Upper lobe of right lung (tissue), 1 donor: ENCODE results near the gene KRTAP5-6. TPM values are rescaled to one million over a fixed set of nuclear protein-coding genes. Genes with fewer than 3 reads are reported as not detected.

Source experiments
- ATAC-seq: fragments of 200-7000 bp; cut with Tn5 transposase; one replicate; pipeline ENCODE4 v1.9.1; 2020; ENCODE audit warnings: mild to moderate bottlenecking, moderate library complexity
- DNase-seq: peaks from one replicate; pipeline ENCODE4 v3.0.0-alpha.2; 2020
- H3K27ac ChIP-seq: fragments of 200-600 bp; one replicate; pipeline ENCODE4 v1.8.0; 2022
- H3K27me3 ChIP-seq: fragments of 200-600 bp; one replicate; pipeline ENCODE4 v1.8.0; 2022; ENCODE audit warnings: mild to moderate bottlenecking
- H3K36me3 ChIP-seq: fragments of 200-600 bp; one replicate; pipeline ENCODE4 v1.8.0; 2022
- H3K4me1 ChIP-seq: fragments of 200-600 bp; one replicate; pipeline ENCODE4 v1.8.0; 2022
- H3K4me3 ChIP-seq: fragments of 200-600 bp; one replicate; pipeline ENCODE4 v1.8.0; 2022; ENCODE audit warnings: mild to moderate bottlenecking
- H3K9me3 ChIP-seq: fragments of 200-600 bp; one replicate; pipeline ENCODE4 v1.8.0; 2022
- intact Hi-C: fragments of 100-400 bp; cut with DNase I; formaldehyde crosslinking; loops from one replicate; pipeline ENCODE4 v1.11.0; 2022
- total RNA-seq: library from RNA; stranded (reverse); fragmentation: NEBNext Ultra II Directional; extraction: Animal tissue kit (Norgen Biotek cat#: 25700); gene quantifications from one replicate; pipeline ENCODE4 v1.2.1, GENCODE V29; 2021
- TF ChIP-seq, protein P1 (sequence below): fragments of 200-600 bp; IDR thresholded peaks from one replicate; pipeline ENCODE4 v1.8.0; 2022; ENCODE audit warnings: antibody characterized with exemption
- donor health status: DM: no; HTN: yes; CAD: no; lungs with severe emphysema.

KRTAP5-6 gene
- total RNA-seq, 1 donor from 2014 or later: not detected

DNA sequence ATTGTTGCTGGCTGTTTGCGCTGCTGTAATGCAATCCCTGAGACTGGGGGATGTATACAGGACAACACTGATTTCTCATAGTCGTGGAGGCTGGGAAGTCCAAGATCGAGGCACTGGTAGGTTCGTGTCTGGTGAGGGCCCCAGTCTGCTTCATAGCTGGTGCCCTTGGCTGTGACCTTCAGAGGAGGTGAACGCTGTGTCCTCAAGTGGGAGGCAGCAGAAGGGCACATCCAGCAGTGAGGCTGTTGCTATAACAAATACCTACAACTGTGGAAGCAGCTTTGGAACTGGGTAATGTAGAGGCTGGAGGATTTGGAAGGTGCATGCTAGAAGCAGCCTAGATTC, 46.1 kb upstream of the KRTAP5-6 start:
- H3K27ac ChIP-seq: no peak overlapping the region
- no peak for ATAC-seq
- peaks cover 6% of the 10 kb centered on the region for H3K4me1 ChIP-seq
- H3K9me3 ChIP-seq: no peaks in the 10 kb centered on the region
- H3K36me3 ChIP-seq: no peaks in the 10 kb centered on the region
- intact Hi-C loops: no loop called here
- H3K27me3 ChIP-seq: no peaks in the 10 kb centered on the region
- TF ChIP-seq, protein P1, sequence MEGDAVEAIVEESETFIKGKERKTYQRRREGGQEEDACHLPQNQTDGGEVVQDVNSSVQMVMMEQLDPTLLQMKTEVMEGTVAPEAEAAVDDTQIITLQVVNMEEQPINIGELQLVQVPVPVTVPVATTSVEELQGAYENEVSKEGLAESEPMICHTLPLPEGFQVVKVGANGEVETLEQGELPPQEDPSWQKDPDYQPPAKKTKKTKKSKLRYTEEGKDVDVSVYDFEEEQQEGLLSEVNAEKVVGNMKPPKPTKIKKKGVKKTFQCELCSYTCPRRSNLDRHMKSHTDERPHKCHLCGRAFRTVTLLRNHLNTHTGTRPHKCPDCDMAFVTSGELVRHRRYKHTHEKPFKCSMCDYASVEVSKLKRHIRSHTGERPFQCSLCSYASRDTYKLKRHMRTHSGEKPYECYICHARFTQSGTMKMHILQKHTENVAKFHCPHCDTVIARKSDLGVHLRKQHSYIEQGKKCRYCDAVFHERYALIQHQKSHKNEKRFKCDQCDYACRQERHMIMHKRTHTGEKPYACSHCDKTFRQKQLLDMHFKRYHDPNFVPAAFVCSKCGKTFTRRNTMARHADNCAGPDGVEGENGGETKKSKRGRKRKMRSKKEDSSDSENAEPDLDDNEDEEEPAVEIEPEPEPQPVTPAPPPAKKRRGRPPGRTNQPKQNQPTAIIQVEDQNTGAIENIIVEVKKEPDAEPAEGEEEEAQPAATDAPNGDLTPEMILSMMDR: no peak
- no peak for DNase-seq
- H3K4me3 ChIP-seq: no peak overlapping the region

- DNase-seq: peak; percentile 9
- TF ChIP-seq, protein P1: no peak
- Histone ChIP-seq H3K9me3 (no peaks in the 10 kb centered on the region), H3K4me3 (no peak overlapping the region), H3K36me3 (no peaks in the 10 kb centered on the region), H3K27me3 (peaks cover 6% of the 10 kb centered on the region), H3K27ac (no peak overlapping the region), H3K4me1 (peaks cover 6% of the 10 kb centered on the region)
- intact Hi-C loops: no loop called here
- no peak for ATAC-seq
Measured at GRCh38 chr11:1651411-1651980, 45.5 kb upstream of the KRTAP5-6 start.

DNA sequence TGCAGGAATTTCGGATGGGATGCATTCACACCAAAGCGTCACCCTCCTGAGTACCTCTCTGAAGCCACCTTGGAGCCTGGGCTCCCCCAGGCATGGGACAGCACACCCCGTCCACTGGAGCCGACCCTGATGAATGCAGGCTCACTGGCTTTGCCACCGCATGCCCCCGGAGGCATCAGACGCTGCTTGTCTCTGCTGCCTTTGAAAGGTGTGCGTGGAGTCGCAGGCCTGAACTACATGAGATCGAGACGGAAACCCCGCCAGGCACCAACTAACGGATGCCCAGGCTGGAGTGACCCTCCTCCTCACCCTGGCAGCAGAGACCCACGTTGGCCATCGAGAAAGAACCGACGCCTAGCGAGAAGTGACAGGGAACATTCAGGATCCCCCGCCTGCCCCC, 45.0 kb upstream of the KRTAP5-6 start:
- peaks cover 6% of the 10 kb centered on the region for H3K27me3 ChIP-seq
- no peak for ATAC-seq
- peak; percentile 42 for DNase-seq
- no peak overlapping the region for H3K27ac ChIP-seq
- no peaks in the 10 kb centered on the region for H3K9me3 ChIP-seq
- H3K36me3 ChIP-seq: no peaks in the 10 kb centered on the region
- H3K4me3 ChIP-seq: no peak overlapping the region
- intact Hi-C loops: no loop called here
- TF ChIP-seq, protein P1: no peak
- peaks cover 6% of the 10 kb centered on the region for H3K4me1 ChIP-seq

- Histone ChIP-seq H3K4me1 (peaks cover 6% of the 10 kb centered on the region), H3K27me3 (peaks cover 6% of the 10 kb centered on the region), H3K9me3 (no peaks in the 10 kb centered on the region), H3K36me3 (no peaks in the 10 kb centered on the region), H3K4me3 (no peak overlapping the region), H3K27ac (no peak overlapping the region)
- DNase-seq (no peak), ATAC-seq (no peak)
- TF ChIP-seq, protein P1: no peak
- intact Hi-C loops: no loop called here
Measured at GRCh38 chr11:1652442-1652770, 44.6 kb upstream of the KRTAP5-6 start.

DNA sequence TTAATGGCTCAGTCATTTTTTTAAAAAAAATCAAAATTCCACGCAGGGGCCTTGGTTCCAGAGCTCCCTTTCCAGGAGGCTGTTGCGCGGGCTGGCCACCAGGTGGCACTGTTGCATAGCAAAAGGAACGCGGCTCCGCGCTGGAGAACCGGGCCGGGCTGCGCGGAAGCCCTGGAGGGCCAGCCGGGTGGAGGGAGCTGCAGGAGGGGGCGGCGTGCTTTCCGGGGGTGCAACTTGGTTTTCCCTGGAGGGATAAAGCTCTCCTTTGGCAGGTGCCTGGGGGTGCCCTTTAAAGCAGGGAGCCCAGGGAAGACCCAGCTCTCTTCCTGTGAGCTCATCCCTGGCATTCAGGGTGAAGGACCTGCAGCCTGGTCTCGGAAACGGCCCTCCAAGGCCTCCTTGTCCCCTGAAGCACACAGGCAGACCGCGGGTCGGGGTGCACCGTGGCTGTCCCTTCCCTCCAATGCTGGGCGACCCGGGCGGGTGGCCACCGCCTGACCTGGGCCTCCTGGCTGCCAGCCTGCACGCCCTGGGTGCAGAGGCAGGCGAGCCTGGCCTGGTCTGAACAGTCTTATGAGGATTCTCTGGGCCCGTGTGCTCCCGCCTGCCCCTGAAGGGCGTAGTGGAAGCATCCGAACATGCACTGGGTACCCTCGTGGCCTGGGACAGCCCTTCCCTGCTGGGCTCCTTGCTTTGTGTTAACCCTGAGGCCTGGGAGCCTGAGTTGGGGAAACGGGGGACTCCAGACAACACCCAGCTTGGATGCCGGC, 44.0 kb upstream of the KRTAP5-6 start:
- no peak overlapping the region for H3K27ac ChIP-seq
- H3K4me1 ChIP-seq: peaks cover 6% of the 10 kb centered on the region
- intact Hi-C loops: no loop called here
- peaks cover 6% of the 10 kb centered on the region for H3K27me3 ChIP-seq
- DNase-seq (peak; percentile 88), ATAC-seq (peak; percentile 92)
- H3K36me3 ChIP-seq: no peaks in the 10 kb centered on the region
- TF ChIP-seq, protein P1: peak; percentile 98
- H3K9me3 ChIP-seq: no peaks in the 10 kb centered on the region
- no peak overlapping the region for H3K4me3 ChIP-seq
